ENCODE results near the gene AHI1. TPM values are rescaled to one million over a fixed set of nuclear protein-coding genes. Genes with fewer than 3 reads are reported as not detected.
A peak's percentile ranks its signal among the peaks of the same experiment; 100 is the strongest.
"Not testable (repeated sequence)": the region's sequence is repeated elsewhere in the genome, so short reads cannot be mapped to it uniquely, and the experiment has no call there.

Gene AHI1
- total RNA-seq, 1 donor from 2014 or later: 9.9 TPM

DNA sequence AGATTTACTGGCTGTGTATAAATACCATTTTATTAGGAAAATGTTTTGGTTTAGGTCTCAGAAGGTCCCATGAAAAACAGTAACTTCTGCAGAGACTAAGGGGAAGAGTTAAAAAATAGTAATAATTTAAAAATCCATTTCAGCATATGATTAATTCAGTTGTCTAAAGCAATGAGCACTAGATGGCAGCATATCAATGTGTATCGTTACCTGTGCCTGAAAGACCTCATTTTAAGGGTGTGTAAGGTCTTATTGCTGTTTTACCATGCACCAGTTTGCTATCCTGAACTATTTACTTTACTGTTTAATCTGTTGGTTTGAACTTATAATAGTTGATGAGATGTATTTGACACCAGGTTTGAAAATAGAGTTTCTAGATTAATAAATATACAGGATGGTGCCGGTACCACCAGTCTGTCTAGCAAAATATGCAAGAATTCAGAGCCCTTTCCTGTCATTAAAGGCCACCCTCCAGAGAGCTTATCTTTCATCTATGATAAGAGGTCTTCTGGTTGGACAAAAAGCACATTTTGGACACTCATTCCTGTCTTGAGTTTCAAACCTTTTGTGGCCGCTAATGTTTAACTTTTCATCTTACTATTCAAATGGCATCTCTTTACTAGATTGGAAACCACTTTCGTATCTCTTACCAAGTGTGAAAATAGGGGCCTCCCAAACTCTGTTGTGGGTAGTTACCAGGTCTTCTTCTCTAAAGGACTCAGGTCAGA is 8.9 kb upstream of the AHI1 start:
- no peak for DNase-seq (ENCODE audit: low read depth, low spot score)

DNA sequence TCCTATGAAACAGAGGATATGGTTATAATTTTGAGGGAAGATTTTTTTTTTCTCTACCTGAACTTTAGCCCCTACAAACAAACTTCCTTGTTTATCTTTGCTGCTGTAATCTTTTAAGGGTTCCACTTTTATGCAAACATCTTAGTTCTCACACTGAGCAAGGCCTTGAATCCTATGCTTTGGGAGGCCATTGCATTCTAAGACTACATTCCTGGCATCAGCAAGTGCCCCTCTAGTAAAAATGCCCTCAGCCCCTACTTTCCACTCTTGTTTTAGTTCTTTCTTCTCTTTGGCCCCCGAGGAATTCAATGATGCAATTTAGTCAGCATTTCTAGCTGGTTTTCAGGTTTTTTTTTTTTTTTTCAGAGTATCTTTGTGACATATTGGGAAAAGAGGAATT is 8.1 kb upstream of the AHI1 start:
- no peak for DNase-seq (ENCODE audit: low read depth, low spot score)

DNA sequence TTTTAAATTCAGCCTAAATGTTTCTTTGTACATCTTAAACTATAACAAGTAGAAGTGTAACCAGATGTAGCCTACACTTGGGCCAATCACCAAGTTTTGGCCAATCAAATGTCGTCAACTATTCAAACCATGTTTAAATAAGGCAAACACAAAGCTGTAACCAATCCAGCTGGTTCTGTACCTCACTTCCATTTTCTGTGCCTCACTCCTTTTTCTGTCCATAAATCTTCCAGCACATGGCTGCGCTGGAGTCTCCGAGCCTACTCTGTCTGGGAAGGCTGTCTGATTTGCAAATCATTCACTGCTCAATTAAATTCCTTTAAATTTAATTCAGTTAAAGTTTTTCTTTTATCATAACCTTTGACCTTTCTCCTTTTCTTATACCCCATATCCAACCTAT is 7.7 kb upstream of the AHI1 start:
- DNase-seq (ENCODE audit: low read depth, low spot score): no peak

- DNase-seq (ENCODE audit: low read depth, low spot score): no peak
Measured at GRCh38 chr6:135504734-135505133, 7.2 kb upstream of the AHI1 start.

- DNase-seq (ENCODE audit: low read depth, low spot score): no peak
Measured at GRCh38 chr6:135503703-135504475, 6.3 kb upstream of the AHI1 start.

- no peak for DNase-seq (ENCODE audit: low read depth, low spot score)
Measured at GRCh38 chr6:135499441-135500340, 2.2 kb upstream of the AHI1 start.

DNA sequence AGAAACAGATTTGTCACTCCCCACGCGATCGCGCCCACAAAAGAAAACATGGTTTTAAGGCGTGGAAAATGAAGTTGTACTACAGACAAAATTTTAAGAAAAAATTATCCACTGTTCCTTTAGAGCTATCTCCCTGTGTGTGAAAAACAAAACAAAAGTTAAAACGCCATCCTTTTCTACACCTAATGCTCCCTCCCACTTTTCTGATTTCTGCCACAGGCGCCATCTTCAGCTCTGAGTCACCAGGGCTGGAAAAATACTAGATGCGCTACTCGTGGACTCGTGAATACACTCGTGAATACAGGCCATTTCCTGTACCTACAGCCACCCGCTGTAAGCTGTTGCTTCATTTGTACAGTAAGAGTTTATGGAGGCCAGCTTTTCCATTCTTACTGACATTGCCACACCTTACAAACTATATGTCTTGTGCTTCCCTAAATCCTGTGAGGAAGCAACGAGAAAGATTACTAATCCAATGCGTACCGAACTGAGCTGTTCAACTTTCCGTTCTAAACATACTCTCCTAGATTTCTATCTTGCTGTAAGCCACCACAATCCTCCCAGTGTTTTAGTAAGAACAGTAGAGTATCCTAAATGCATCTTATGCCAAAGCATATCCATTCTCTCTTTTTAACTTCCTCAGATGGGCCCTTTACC is 773 bp upstream of the AHI1 start:
- DNase-seq (ENCODE audit: low read depth, low spot score): peak; percentile 66

DNA sequence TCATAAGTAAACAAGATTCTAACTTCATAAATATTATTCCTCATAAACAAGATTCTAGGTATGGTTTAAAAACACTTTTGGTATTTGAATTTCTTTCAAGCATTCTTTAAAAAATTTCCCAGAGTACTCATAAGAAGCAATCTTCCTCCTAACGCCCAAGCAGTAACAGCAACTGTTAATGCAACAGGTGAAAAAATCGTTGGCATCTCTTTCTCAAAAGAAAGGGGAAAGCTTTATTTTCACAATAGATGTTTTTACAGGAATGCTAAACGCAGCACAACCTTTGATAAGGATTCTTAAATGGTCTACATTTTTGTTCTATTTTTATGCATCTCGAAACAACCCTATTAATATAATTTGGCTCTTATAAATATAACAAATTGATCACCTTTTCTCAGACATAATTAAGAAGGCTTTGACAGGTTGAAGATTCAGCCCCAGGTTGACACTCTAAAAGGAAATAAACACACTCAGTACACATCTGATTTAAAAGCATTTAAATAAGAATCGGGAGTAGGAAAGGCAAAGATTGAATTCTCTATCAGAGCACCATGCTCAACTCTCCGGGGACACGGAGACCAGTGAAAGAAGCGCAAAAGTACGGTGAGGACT is 634 bp downstream of the AHI1 start:
- DNase-seq (ENCODE audit: low read depth, low spot score): no peak

GRCh38 chr6:135493218-135493961 is 4.2 kb downstream of the AHI1 start:
- no peak for DNase-seq (ENCODE audit: low read depth, low spot score)

DNA sequence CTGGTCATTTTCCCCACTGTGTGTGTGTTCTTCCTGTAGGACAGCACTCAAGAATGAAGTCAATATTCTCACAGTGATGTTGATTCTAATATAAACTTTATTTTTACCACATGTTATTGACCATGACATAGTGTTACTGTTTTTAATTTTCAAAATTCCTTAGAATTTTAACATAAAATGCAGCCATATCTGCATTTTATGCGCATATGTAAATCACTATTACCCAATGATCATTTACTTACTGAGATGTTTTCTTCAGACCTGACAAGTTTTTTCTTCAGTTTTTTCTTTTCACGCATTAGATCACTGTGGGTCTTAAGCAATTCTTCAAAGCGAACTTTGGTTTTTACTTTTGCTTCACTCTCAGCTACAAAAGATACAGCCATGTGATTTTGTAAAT is 7.2 kb downstream of the AHI1 start:
- DNase-seq (ENCODE audit: low read depth, low spot score): no peak

DNA sequence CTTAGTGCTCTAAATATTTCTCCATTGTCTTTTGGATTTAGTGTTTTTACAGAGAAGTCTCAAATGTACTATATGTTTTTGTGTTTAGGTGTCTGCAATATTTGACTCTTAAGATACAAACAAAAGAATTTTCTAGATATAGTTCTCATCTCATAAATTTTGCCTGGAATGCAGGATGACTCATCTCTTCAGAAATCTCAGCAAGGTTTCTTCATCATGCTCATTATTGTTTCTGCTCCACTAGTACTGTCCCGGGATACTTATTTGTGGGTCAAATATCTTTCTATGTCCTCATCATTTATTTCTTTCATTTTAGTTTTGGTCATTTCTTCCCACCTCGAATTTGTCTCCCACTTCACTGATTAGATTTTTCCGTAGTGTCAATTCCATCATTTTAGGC is 9.5 kb downstream of the AHI1 start:
- DNase-seq (ENCODE audit: low read depth, low spot score): no peak

GRCh38 chr6:135483903-135484302 is 13.6 kb downstream of the AHI1 start:
- DNase-seq (ENCODE audit: low read depth, low spot score): not testable (repeated sequence)

DNA sequence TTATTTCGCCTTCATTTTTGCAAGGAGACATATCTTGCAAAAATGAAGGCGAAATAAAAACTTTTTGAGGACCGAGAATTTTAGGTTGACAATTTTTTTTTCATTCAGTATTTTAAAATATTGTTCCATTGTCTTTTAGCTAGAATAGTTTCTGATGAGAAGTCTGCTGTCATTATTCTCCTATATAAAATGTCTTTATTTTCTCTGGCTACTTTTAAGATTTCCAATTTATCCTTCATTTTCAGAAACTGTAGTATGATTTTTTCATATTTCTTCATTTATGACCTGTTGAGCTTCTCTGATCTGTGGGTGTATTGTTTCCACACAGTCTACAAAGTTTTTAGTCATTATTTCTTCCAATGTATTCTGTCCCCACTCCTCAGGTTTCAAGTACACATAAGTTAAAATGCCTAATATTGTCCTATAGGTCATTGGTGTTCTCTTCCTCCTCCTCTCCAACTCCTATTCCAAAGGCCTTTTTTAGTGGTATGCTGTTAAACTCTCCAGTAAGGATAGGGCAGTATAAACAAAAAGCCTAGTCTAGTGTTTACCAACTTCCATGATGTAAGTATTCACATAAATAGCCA is 15.7 kb downstream of the AHI1 start:
- no peak for DNase-seq (ENCODE audit: low read depth, low spot score)

DNA sequence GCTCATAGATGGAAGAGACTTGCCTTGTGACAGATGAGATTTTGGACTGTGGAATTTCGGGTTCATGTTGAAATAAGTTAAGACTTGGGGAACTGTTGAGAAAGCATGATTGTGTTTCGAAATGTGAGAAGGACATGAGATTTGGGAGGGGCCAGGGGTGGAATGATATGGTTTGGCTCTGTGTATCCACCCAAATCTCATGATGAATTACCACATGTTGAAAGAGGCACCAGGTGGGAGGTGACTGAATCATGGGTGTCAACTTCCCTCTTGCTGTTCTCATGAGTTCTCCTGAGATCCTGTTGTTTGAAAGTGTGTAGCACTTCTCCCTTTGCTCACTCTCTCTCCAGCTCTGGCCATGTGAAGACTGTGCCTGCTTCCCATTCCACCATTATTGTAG is 17.9 kb downstream of the AHI1 start:
- DNase-seq (ENCODE audit: low read depth, low spot score): no peak

DNA sequence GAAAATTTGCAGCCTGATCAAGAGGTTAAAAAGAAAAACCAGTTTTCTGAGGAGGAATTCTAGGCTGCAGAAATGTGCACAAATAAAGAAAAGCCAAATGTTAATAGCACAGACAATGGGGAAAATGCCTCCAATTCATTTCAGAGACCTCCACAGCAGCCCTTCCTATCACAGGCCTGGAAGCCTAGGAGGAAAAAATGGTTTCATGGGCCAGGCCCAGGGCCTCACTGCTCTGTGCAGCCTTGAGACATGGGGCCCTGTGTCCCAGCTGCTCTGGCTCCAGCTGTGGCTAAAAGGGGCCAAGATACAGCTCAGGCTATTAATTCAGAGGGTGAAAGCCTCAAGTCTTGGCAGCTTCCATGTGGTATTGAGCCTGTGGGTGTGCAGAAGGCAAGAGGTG is 18.9 kb downstream of the AHI1 start:
- no peak for DNase-seq (ENCODE audit: low read depth, low spot score)

DNA sequence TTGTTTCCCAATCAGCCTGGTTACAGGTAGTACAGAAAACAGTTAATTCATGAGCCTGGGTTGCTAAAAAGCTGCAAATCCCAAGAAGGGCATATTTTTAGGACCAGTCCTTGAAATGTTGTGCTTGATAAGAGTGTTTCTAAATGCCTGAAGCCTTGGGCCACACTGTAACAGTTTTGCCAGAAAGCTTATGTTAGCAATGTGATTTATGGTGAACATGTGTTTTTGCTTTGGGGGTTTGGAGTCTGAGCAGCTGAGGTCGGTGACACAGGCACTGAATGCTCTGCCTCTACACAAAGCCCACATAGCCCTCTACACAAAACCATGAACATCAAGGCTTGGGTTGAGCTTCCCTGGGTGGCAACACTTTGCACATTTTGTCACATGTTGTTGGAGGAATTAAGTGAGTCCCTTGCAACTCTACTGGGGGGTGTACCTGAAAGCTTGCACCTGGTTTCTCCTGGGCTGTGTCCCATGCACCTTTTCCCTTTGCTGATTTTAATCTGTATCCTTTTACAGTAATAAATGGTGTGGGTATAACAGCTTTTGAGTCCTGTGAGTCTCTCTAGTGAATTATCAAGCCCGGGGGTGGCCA is 22.2 kb downstream of the AHI1 start:
- no peak for DNase-seq (ENCODE audit: low read depth, low spot score)

GRCh38 chr6:135474362-135474761 is 23.2 kb downstream of the AHI1 start:
- no peak for DNase-seq (ENCODE audit: low read depth, low spot score)

GRCh38 chr6:135465903-135466302 is 31.6 kb downstream of the AHI1 start:
- no peak for DNase-seq (ENCODE audit: low read depth, low spot score)

- DNase-seq (ENCODE audit: low read depth, low spot score): no peak
Measured at GRCh38 chr6:135465307-135465706, 32.2 kb downstream of the AHI1 start.

- no peak for DNase-seq (ENCODE audit: low read depth, low spot score)
Measured at GRCh38 chr6:135464634-135465033, 32.9 kb downstream of the AHI1 start.
